Activated T-helper 2 cell treated with anti-CD3 and anti-CD28 coated beads, Interferon-gamma antibody, Interleukin-2, Interleukin-4, amounts not matched to agents 10 μg/mL and 5 μg/mL and 100 μg/mL, durations not matched to agents 14 hours and 24 hours and 36 hours (primary cell): ENCODE data around the gene IL17RB. TPM values are rescaled to one million over a fixed set of nuclear protein-coding genes. Genes with fewer than 3 reads are reported as not detected.

Experiments
- DNase-seq: peaks from one replicate; pipeline ENCODE4 v3.0.0; 2021; ENCODE audit warnings: low spot score
- H3K27ac Mint-ChIP-seq: one replicate; pipeline ENCODE4 v1.8.0; 2021; ENCODE audit warnings: mixed read lengths
- H3K27me3 Mint-ChIP-seq: one replicate; pipeline ENCODE4 v1.8.0; 2021; ENCODE audit warnings: low read depth, mixed read lengths
- H3K36me3 Mint-ChIP-seq: one replicate; pipeline ENCODE4 v1.8.0; 2021; ENCODE audit warnings: low read depth, mixed read lengths
- H3K4me1 Mint-ChIP-seq: one replicate; pipeline ENCODE4 v1.8.0; 2021; ENCODE audit warnings: low read depth, mixed read lengths
- H3K4me3 Mint-ChIP-seq: one replicate; pipeline ENCODE4 v1.8.0; 2021; ENCODE audit warnings: low read depth, mild to moderate bottlenecking, moderate library complexity, mixed read lengths
- H3K9me3 Mint-ChIP-seq: one replicate; pipeline ENCODE4 v1.8.0; 2021; ENCODE audit warnings: mixed read lengths
- intact Hi-C: fragments of 100-400 bp; cut with micrococcal nuclease; formaldehyde crosslinking; loops from one replicate; pipeline ENCODE4 v1.15.1; 2023
- total RNA-seq: library from RNA; stranded (reverse); gene quantifications from 2 replicates; pipeline ENCODE4 v1.2.3, GENCODE V29; 2022

The IL17RB gene
- total RNA-seq, 1 donor from 2014 or later: 33.3 TPM

GRCh38 chr3:53817211-53817610, 29.2 kb upstream of the IL17RB start:
- peaks cover 4% of the 10 kb centered on the region for H3K36me3 Mint-ChIP-seq
- no peak for DNase-seq
- no peaks in the 10 kb centered on the region for H3K9me3 Mint-ChIP-seq
- H3K4me1 Mint-ChIP-seq: peaks cover 5% of the 10 kb centered on the region
- H3K27me3 Mint-ChIP-seq: peaks cover 2% of the 10 kb centered on the region
- no peak overlapping the region for H3K4me3 Mint-ChIP-seq
- H3K27ac Mint-ChIP-seq: no peak overlapping the region
- intact Hi-C loops: no loop called here

- H3K27me3 Mint-ChIP-seq: peaks cover 2% of the 10 kb centered on the region
- H3K9me3 Mint-ChIP-seq: no peaks in the 10 kb centered on the region
- intact Hi-C loops: no loop called here
- no peak overlapping the region for H3K4me3 Mint-ChIP-seq
- H3K36me3 Mint-ChIP-seq: peaks cover 4% of the 10 kb centered on the region
- no peak overlapping the region for H3K27ac Mint-ChIP-seq
- H3K4me1 Mint-ChIP-seq: peaks cover 5% of the 10 kb centered on the region
- no peak for DNase-seq
Measured at GRCh38 chr3:53817809-53818208, 28.6 kb upstream of the IL17RB start.

- H3K27me3 Mint-ChIP-seq: peaks cover 2% of the 10 kb centered on the region
- DNase-seq: no peak
- no peak overlapping the region for H3K27ac Mint-ChIP-seq
- no peaks in the 10 kb centered on the region for H3K9me3 Mint-ChIP-seq
- no peak overlapping the region for H3K4me3 Mint-ChIP-seq
- H3K36me3 Mint-ChIP-seq: peaks cover 4% of the 10 kb centered on the region
- intact Hi-C loops: no loop called here
- H3K4me1 Mint-ChIP-seq: peaks cover 5% of the 10 kb centered on the region
Measured at GRCh38 chr3:53818221-53819162, 27.9 kb upstream of the IL17RB start.

GRCh38 chr3:53819163-53819868, 27.1 kb upstream of the IL17RB start:
- Mint-ChIP-seq H3K36me3 (peaks cover 9% of the 10 kb centered on the region), H3K27ac (no peak overlapping the region), H3K27me3 (peaks cover 2% of the 10 kb centered on the region), H3K9me3 (no peaks in the 10 kb centered on the region), H3K4me3 (no peak overlapping the region), H3K4me1 (peaks cover 9% of the 10 kb centered on the region)
- intact Hi-C loops: no loop called here
- DNase-seq: no peak

GRCh38 chr3:53820084-53820483, 26.3 kb upstream of the IL17RB start:
- no peak overlapping the region for H3K4me3 Mint-ChIP-seq
- peaks cover 16% of the 10 kb centered on the region for H3K4me1 Mint-ChIP-seq
- intact Hi-C loops: no loop called here
- no peaks in the 10 kb centered on the region for H3K9me3 Mint-ChIP-seq
- no peak for DNase-seq
- H3K27me3 Mint-ChIP-seq: peaks cover 2% of the 10 kb centered on the region
- H3K36me3 Mint-ChIP-seq: peaks cover 16% of the 10 kb centered on the region
- no peak overlapping the region for H3K27ac Mint-ChIP-seq

GRCh38 chr3:53820756-53821580, 25.4 kb upstream of the IL17RB start:
- peaks cover 2% of the 10 kb centered on the region for H3K27me3 Mint-ChIP-seq
- no peak for DNase-seq
- no peaks in the 10 kb centered on the region for H3K9me3 Mint-ChIP-seq
- intact Hi-C loops: no loop called here
- no peak overlapping the region for H3K4me3 Mint-ChIP-seq
- H3K27ac Mint-ChIP-seq: no peak overlapping the region
- H3K4me1 Mint-ChIP-seq: peaks cover 25% of the 10 kb centered on the region
- H3K36me3 Mint-ChIP-seq: peaks cover 18% of the 10 kb centered on the region

- peaks cover 31% of the 10 kb centered on the region for H3K4me1 Mint-ChIP-seq
- intact Hi-C loops: no loop called here
- peaks cover 18% of the 10 kb centered on the region for H3K36me3 Mint-ChIP-seq
- no peak overlapping the region for H3K27ac Mint-ChIP-seq
- no peak for DNase-seq
- H3K9me3 Mint-ChIP-seq: no peaks in the 10 kb centered on the region
- no peak overlapping the region for H3K4me3 Mint-ChIP-seq
- H3K27me3 Mint-ChIP-seq: peaks cover 5% of the 10 kb centered on the region
Measured at GRCh38 chr3:53821631-53822121, 24.7 kb upstream of the IL17RB start.

- H3K36me3 Mint-ChIP-seq: peaks cover 21% of the 10 kb centered on the region
- no peaks in the 10 kb centered on the region for H3K9me3 Mint-ChIP-seq
- DNase-seq: no peak
- peaks cover 5% of the 10 kb centered on the region for H3K27me3 Mint-ChIP-seq
- no peak overlapping the region for H3K4me3 Mint-ChIP-seq
- intact Hi-C loops: no loop called here
- peaks cover 31% of the 10 kb centered on the region for H3K4me1 Mint-ChIP-seq
- H3K27ac Mint-ChIP-seq: no peak overlapping the region
Measured at GRCh38 chr3:53822331-53822741, 24.0 kb upstream of the IL17RB start.

- Mint-ChIP-seq H3K4me3 (no peak overlapping the region), H3K9me3 (no peaks in the 10 kb centered on the region), H3K36me3 (peaks cover 17% of the 10 kb centered on the region), H3K4me1 (peaks cover 28% of the 10 kb centered on the region), H3K27ac (no peak overlapping the region), H3K27me3 (peaks cover 3% of the 10 kb centered on the region)
- DNase-seq: no peak
- intact Hi-C loops: no loop called here
Measured at GRCh38 chr3:53823026-53823955, 23.1 kb upstream of the IL17RB start.

GRCh38 chr3:53823956-53824657, 22.3 kb upstream of the IL17RB start:
- no peak overlapping the region for H3K4me3 Mint-ChIP-seq
- no peak for DNase-seq
- H3K27ac Mint-ChIP-seq: no peak overlapping the region
- peaks cover 4% of the 10 kb centered on the region for H3K27me3 Mint-ChIP-seq
- H3K36me3 Mint-ChIP-seq: peaks cover 17% of the 10 kb centered on the region
- peaks cover 28% of the 10 kb centered on the region for H3K4me1 Mint-ChIP-seq
- no peaks in the 10 kb centered on the region for H3K9me3 Mint-ChIP-seq
- intact Hi-C loops: no loop called here

- H3K27me3 Mint-ChIP-seq: peaks cover 4% of the 10 kb centered on the region
- no peak overlapping the region for H3K27ac Mint-ChIP-seq
- intact Hi-C loops: no loop called here
- no peak overlapping the region for H3K4me3 Mint-ChIP-seq
- peaks cover 28% of the 10 kb centered on the region for H3K4me1 Mint-ChIP-seq
- no peak for DNase-seq
- H3K9me3 Mint-ChIP-seq: no peaks in the 10 kb centered on the region
- H3K36me3 Mint-ChIP-seq: peaks cover 17% of the 10 kb centered on the region
Measured at GRCh38 chr3:53824795-53825194, 21.6 kb upstream of the IL17RB start.
